HuH-7.5 (cell line): Measurements from ENCODE around the gene CDK6.
A peak's percentile ranks its signal among the peaks of the same experiment; 100 is the strongest.
"Not testable (repeated sequence)": the region's sequence is repeated elsewhere in the genome, so short reads cannot be mapped to it uniquely, and the experiment has no call there.

Experiments used
- DNase-seq: peaks from one replicate; pipeline ENCODE4 v3.0.0; 2011; ENCODE audit warnings: low spot score

CDK6 gene

GRCh38 chr7:92836489-92836999 is at the start of gene CDK6:
Gene CDK6, minus strand, starts transcription at chr7:92836573. Its CDS starts 3,250 bp downstream, at chr7:92833323.
- DNase-seq = peak; percentile 43

- not testable (repeated sequence) for DNase-seq
Measured at GRCh38 chr7:92886039-92886438, 49.7 kb upstream of the CDK6 start.

GRCh38 chr7:92884218-92884617 is 47.8 kb upstream of the CDK6 start:
- DNase-seq = no peak

GRCh38 chr7:92882760-92883159 is 46.4 kb upstream of the CDK6 start:
- DNase-seq = no peak

- DNase-seq = no peak
Measured at GRCh38 chr7:92881091-92881485, 44.7 kb upstream of the CDK6 start.

GRCh38 chr7:92880212-92881090 is 44.1 kb upstream of the CDK6 start:
- DNase-seq = no peak

DNA sequence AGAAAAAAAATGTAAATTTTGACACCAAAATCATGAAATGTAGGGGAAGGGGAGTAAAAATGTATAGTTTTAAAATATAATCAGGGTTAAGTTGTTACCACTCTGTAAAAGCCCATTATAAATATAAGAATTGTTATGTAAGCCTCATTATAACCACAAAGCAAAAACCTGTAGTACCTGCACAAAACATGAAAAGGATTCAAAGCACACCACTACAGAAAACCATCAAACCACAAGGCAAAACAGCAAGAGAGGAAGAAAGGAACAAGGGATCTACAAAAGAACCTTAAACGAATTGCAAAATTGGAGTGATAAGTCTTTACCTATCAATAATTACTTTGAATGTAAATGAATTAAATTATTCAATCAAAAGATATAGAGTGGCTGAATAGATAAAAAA is 41.0 kb upstream of the CDK6 start:
- DNase-seq = no peak

- DNase-seq = no peak
Measured at GRCh38 chr7:92876836-92877235, 40.5 kb upstream of the CDK6 start.

GRCh38 chr7:92875719-92876118 is 39.3 kb upstream of the CDK6 start:
- DNase-seq = no peak

DNA sequence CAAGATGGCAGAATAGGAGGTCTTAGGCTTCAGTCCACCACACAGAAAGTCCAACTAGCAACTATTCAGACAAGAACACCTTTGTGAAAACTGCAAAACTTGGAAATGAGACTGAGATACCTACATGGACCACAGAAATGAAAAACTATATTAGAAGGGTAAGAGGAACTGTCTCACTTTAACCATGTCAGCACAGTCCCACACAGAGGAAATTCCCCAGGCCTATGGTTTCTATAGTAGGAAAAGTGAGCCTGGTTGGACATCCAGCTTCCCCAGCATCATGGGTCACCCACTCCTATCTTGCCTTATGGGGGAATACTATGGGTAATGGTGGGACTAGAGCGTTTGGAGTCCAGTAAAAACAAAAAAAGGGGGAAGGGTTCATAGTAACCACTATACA is 38.8 kb upstream of the CDK6 start:
- DNase-seq = no peak

- no peak for DNase-seq
Measured at GRCh38 chr7:92874567-92874966, 38.2 kb upstream of the CDK6 start.

DNA sequence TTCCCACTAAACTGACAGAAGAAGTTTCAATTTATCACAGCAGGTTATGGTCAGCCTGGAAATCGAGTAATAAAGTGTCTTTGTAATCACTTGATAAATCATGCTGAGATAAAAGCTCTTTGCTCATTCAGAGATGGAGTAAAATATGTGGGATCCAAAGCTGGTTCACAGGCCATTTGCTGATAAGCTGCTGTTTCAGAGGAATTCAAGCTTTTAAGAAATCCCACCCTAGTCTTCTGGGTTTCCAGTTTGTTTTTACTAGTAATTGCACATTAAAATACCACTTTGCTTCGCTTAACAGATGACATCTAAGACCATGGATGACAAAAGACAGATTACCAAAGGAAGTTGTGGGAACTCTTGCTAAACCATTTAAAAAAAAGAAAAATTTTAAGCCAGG is 37.4 kb upstream of the CDK6 start:
- DNase-seq = no peak

DNA sequence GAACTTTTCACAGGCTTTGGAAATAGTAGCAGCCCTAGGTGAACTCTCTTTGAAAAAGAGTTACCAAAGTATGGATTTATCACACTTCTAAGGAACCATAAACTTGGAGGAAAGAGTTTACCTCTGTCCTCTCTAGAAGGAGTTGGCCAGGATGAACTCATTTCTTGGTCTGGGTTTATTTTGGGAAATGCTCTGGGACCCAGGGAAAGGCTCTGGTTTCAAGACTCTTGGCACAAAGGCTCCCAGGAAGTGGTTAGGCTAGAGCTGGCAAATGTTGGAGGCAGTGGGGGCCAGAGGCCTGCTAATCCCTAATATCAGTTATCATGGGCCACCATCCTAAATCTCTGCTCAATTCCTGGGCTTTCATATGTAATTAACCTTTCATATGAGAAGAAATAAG is 36.3 kb upstream of the CDK6 start:
- DNase-seq = no peak

DNA sequence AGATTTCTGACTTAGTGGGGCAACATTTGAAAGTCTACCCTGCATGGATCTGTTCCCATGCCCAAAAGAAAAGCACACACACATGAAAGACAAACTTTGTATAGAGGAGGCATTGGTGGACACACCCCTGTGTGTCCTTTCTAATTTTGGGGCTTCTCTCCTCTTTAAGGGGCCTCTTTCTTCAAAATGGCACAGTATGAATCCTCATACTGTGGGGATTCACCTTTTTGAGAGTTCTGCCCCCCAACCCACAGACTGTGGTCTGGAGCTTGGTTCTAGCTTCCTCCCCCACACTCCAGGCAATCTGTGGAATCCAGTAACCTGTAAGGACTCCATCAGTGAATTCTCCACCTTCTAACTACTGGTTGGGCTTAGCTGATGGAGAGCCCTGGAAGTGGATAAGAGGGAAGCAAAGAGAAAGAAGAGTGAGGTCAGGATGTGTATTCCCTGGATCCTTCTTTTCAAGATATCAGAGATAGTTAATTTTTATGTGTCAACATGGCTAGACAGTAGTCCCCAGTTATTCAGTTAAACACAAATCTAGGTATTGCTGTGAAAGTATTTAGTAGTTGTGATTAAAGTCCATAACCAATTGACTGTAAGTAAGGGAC is 32.4 kb upstream of the CDK6 start:
- DNase-seq = no peak

GRCh38 chr7:92864169-92864568 is 27.8 kb upstream of the CDK6 start:
- not testable (repeated sequence) for DNase-seq

DNA sequence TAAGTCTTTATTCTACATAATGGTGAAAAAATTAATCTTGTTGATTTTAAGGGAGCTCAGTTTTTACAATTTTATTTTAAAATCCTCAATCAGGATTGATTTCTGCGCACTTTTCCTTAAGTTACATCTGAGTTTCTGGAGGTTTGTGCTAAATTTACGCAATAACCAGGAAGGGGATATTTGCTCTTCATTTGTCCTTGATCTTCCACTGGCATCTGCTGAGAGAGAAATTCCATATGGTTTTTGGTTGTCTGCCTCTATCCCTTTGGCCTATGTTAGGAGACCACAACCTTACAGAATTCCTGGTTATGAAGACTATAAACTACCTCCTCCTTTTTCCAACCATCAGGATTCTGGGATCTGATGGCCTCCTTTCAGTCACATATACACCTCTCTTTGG is 20.1 kb upstream of the CDK6 start:
- no peak for DNase-seq

- DNase-seq = no peak
Measured at GRCh38 chr7:92854501-92855238, 18.3 kb upstream of the CDK6 start.

DNA sequence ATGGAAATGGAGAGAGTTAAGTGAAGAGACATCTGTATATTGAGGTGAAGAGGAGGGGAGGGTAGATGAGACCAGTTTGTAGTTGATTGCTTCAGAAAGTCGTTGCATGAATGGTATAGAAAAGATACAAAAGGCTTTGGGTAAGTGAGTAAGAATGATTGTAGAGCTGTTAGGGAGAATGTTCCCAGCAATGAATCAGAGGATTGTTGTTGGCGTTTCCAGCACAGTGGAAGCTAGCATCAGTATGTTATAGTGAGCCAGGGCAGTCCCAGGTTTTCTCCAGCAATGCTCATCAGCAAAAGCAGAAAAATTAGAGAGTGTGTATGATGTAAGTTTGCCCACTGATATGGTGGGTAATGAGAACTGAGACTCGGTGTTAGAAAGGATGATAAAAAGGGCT is 15.4 kb upstream of the CDK6 start:
- no peak for DNase-seq

GRCh38 chr7:92850516-92850915 is 14.1 kb upstream of the CDK6 start:
- no peak for DNase-seq

DNA sequence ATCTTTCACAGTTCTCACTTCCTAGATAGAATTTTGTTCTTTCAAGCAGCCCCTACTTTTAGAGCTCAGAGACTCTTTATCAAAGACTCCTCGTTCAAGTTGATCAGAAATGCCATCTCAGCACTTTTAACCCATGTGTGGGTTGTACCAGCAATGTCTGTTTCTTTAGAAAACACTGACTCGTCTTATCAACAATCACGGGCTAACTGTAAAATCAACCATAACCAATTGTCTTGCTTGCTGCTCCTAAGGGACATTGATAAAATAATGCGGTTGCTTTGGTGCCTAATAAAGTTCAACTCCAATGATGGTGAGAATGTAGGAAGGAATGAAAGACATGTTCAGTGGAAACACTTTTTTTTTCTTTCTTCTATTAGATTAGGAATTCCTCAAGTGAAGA is 12.9 kb upstream of the CDK6 start:
- no peak for DNase-seq

DNA sequence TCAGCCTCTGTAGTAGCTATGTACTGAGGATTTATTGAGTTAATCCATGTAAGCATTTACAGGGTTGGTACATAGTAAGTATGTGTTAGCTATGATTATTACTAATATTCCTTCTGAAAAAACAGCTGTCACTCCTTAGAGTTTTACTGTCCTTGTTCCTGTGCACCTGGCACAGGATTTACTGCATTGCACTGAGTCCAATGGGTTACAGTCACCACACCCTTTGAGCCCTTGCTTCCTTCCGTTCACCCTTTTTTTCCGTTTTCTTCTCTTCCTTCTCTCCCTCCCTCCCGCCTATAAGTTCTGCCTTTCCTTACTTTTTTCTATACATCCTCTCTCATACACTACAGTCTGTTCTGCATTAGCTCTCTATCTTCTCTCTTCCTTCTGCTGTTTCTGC is 12.5 kb upstream of the CDK6 start:
- DNase-seq = no peak

- no peak for DNase-seq
Measured at GRCh38 chr7:92848441-92848840, 12.1 kb upstream of the CDK6 start.

GRCh38 chr7:92847305-92847704 is 10.9 kb upstream of the CDK6 start:
- DNase-seq = no peak
